ENCODE measurements around the gene ZNF618.

The ZNF618 gene

GRCh38 chr9:113882636-113883164, 6.6 kb downstream of the ZNF618 start:
- no peak for FAIRE-seq

DNA sequence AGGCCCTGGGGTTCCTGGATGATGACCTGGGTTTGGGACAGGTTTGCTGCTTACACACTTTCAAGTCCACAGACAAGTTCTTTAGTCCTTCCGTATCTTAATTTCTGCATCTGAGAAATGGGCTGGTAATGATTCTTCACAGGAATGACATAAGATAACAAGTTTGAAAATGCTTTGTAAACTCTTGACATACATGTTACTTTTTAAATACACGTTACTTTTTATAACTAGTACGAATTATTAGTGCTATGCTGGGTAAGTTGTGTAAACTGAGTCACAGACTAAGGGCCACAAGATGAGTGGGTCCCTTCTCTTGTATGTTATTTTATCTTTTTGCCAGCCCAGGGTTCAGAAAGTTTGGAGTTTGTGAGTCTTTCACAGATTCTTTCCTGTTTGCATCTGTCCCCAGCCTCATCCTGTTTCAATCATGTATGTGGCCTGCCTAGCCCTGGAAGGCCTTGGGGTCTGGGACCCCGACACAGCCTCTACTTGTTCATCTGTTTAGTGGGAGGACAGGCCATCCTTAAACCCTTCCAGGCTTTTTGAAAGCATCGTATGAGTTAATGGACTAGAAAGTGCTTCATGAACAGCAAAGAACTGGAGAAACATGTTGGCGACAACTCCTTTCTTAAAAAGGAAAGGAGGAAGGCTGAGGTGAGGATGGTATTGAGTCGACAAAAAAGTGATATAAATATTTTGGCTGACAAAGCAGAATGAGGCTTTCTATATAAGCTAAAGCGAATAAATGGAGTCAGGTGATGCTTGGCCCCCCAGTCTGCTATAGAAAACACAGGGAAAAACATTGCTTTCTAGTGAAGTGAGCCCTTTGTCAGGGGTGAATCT, 9.3 kb downstream of the ZNF618 start:
- no peak for FAIRE-seq

- no peak for FAIRE-seq
These were observed 9.9 kb downstream of the ZNF618 start for GRCh38 chr9:113886026-113886369.

GRCh38 chr9:113886466-113886865, 10.4 kb downstream of the ZNF618 start:
- FAIRE-seq = no peak

GRCh38 chr9:113886933-113887332, 10.8 kb downstream of the ZNF618 start:
- no peak for FAIRE-seq

GRCh38 chr9:113887436-113887835, 11.3 kb downstream of the ZNF618 start:
- no peak for FAIRE-seq

DNA sequence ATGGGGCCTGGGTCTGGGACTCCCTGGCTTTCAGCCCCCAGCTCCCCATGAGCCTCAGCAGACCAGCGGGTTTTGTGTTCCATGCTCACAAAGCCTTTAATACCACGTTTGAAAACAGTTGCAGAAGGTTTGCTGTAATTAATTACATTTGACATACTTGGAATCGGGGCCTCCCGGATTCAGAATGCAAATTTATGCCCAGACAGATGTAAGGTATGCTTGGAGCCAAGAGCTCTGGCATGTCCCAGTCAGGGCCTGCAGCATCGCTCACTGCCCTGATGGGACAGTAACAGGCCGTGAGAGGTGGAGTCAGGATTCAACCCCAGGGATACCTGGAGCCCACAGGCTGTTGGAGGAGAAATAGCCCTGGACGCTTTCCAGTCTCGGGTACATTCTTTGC, 12.2 kb downstream of the ZNF618 start:
- FAIRE-seq = no peak

DNA sequence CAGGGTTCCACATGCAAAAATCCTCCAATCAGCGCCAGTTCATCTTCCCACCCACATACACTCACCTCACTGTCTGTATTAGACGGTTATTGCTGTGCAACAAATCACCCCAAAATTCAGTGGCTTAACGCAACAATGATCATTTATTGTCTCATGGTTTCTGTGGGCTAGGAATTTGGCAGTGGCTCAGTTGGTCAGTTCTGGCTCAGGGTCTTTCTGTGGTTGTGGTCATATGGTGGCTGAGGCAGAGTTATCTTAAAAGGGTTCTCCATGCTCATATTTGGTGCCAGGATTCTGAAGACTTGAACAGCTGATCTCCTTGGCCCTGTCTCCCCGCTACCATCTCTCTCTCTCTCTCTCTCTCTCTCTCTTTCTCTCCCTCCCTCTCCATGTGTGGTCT, 12.9 kb downstream of the ZNF618 start:
- no peak for FAIRE-seq

- FAIRE-seq = no peak
These were observed 14.6 kb downstream of the ZNF618 start for GRCh38 chr9:113890704-113891103.

- FAIRE-seq = no peak
These were observed 16.9 kb downstream of the ZNF618 start for GRCh38 chr9:113892861-113893491.

DNA sequence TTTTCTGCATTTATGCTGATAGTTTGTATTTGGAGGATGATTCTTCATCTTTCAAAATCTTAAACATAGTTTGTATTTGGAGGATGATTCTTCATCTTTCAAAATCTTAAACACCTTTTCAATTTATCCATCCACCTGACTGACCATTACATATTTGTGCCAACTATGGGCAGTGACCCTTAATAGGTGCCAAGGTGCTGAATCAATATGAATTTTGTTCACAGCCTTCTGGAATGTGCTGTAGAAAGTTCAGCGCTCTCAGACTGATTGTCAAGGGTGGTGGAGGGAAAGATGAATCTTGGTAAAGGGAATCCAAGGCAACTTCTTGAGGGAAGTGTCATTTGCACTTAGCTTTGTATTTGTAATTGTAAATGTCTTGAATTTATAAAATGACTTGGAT, 18.1 kb downstream of the ZNF618 start:
- FAIRE-seq = no peak

GRCh38 chr9:113895526-113895925, 19.4 kb downstream of the ZNF618 start:
- FAIRE-seq = no peak

GRCh38 chr9:113896713-113897112, 20.6 kb downstream of the ZNF618 start:
- no peak for FAIRE-seq

GRCh38 chr9:113898151-113898550, 22.0 kb downstream of the ZNF618 start:
- FAIRE-seq = no peak

DNA sequence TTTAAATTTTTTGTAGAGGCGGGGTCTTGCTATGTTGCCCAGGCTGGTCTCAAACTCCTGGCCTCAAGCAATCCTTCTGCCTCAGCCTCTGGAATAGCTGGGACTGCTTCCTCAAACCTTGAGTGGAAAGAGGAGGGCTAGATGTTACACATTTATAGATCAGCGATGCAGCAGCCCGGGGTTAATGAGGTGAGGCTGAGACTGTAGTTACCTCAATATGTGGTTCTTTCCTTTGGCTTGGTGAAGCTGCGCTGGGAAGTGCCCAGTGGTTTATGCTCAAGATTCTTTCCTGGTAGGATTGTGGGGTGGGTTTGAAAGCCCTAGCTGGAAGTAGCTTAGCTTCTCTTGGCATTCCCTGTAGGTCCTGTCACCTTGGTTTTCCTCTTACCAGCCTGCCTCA, 22.5 kb downstream of the ZNF618 start:
- no peak for FAIRE-seq

DNA sequence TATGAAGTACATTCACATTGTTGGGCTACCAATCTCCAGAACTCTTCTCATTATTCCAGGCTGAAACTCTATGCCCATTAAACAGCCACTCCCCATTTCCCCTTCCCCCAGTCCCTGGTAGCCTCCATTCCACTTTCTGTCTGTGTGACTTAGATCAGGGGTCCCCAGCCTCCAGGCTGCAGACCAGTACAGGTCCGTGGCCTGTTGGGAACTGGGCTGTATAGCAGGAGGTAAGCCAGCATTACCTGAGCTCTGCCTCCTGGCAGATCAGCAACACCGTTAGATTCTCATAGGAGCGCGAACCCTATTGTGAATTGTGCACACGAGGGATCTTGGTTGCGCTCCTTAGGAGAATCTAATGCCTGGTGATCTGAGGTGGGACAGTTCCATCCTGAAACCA, 23.1 kb downstream of the ZNF618 start:
- FAIRE-seq = no peak

DNA sequence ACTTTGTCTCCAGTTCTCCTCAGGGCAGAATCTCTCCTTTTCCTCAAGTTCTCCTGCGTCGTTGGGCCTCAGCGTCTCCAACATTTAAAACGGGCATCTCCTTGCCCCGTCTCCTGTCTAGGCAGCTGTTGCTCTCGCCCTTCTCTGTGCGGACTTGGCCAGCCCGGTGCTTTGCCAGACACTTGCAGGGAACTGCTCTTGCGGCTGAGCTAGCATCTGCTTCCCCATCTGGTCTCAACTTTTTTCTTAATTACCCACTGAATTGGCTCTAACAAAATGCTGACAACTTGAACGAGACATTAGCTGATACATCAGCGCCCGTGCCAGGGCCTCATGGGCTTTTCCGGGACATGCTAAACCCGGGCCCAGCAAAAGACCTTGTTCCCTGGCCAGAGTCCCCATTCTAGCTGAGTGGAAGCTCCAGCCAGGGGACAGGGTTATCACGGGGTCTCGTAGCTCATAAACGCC, 25.1 kb downstream of the ZNF618 start:
- no peak for FAIRE-seq

DNA sequence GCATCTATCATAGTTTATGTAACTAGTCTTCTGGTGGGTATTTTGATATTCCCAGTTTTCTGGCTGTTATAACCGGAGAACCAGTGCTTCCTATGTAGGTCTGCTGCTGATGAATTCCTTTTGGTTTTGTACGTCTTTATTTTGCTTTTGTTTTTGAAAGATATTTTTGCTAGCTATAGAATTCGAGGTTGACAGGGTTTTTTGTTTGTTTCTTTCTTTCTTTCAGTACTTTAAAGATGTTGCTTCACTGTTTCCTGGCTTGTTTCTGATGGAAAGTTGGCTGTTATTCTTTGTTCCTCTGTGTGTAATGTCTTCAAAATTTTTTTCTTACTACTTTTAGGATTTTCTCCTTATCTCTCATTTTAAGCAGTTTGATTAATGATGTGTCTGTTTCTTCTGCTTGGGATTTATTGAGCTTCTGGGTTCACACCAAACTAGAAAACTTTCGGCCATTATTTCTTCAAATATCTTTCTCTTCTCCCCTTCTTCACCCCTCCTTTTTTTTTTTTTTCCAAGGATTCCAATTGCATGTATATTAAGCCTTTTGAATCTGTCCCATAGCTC, 27.5 kb downstream of the ZNF618 start:
- no peak for FAIRE-seq

DNA sequence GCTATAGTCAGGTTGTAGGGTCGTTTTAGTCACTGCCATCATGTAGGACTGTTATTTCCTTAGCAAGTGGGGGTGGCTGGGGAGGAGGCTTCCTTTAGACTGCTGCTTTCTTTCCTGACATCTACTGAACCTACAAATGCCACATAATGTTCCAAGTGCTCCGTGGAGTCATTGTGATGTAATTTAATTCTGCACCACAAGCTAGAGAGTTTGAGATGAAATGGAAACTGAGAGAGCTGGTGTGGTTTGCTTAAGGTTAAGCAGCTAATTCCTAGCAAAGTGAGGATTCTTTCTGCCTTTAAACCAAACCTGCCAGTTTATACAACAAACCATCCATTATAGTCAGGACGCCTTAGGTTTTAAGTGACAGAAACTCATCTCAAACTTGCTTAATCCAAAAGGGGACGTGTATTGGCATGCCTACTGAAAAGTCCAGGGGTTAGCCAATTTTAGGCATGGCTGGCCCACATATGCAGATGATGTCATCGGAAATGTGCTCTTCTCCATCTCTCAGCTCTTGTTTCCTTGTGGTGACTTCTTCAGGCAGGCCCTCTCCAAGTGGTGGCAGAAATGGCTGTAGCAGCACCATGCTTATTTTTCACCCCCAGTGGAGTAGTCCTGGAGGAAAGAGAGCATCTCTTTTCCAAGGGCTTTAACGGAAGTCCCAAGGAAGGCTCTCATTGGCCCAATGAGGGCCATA, 30.5 kb downstream of the ZNF618 start:
- no peak for FAIRE-seq

- no peak for FAIRE-seq
These were observed 31.2 kb downstream of the ZNF618 start for GRCh38 chr9:113907282-113907681.

DNA sequence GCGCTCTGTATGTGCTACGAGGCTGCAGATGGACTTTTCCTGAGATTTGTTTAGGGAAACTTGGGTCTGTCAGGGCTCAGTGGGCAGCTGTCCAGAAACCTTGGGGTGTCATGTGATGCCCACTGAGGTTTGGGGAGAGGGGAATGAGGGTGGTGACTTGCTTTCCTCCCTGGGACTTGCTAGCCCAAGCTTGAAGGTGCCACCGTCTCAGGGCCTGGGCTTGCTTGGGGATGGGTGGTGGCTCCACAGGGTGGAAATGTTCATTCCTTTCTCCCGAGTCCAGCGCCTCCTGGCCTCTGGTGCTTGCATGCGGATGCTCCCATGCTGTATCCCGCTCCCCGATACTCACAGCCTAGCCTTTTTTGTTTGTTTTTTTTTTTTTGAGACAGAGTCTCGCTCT, 33.3 kb downstream of the ZNF618 start:
- no peak for FAIRE-seq

GRCh38 chr9:113910036-113910639, 34.0 kb downstream of the ZNF618 start:
- no peak for FAIRE-seq

Data from colon (tissue), 2 donors.